Fibroblast of pulmonary artery (primary cell): ENCODE data around the gene RSPO3.

ENCODE experiments used
- DNase-seq: peaks from one replicate; pipeline ENCODE4 v3.0.0-alpha.2; 2010; ENCODE audit warnings: low read depth
- H3K4me3 ChIP-seq: replicated peaks from 2 replicates; pipeline ENCODE4 v1.5.1; 2011; ENCODE audit warnings: low read depth, mild to moderate bottlenecking, control low read depth, low read length, moderate library complexity
- TF ChIP-seq, protein P1 (sequence below): IDR thresholded peaks from 2 replicates; pipeline ENCODE4 v1.5.1; 2011; ENCODE audit warnings: mild to moderate bottlenecking, control low read depth, low read length, inconsistent platforms; ENCODE audit errors: missing control alignments

Gene RSPO3

GRCh38 chr6:127124680-127125079 lies 6.2 kb downstream of the RSPO3 start:
- TF ChIP-seq, protein P1, sequence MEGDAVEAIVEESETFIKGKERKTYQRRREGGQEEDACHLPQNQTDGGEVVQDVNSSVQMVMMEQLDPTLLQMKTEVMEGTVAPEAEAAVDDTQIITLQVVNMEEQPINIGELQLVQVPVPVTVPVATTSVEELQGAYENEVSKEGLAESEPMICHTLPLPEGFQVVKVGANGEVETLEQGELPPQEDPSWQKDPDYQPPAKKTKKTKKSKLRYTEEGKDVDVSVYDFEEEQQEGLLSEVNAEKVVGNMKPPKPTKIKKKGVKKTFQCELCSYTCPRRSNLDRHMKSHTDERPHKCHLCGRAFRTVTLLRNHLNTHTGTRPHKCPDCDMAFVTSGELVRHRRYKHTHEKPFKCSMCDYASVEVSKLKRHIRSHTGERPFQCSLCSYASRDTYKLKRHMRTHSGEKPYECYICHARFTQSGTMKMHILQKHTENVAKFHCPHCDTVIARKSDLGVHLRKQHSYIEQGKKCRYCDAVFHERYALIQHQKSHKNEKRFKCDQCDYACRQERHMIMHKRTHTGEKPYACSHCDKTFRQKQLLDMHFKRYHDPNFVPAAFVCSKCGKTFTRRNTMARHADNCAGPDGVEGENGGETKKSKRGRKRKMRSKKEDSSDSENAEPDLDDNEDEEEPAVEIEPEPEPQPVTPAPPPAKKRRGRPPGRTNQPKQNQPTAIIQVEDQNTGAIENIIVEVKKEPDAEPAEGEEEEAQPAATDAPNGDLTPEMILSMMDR, result no peak
- H3K4me3 ChIP-seq, result no peak overlapping the region
- no peak for DNase-seq

GRCh38 chr6:127128066-127128465 lies 9.6 kb downstream of the RSPO3 start:
- TF ChIP-seq, protein P1, result no peak
- no peak overlapping the region for H3K4me3 ChIP-seq
- no peak for DNase-seq

DNA sequence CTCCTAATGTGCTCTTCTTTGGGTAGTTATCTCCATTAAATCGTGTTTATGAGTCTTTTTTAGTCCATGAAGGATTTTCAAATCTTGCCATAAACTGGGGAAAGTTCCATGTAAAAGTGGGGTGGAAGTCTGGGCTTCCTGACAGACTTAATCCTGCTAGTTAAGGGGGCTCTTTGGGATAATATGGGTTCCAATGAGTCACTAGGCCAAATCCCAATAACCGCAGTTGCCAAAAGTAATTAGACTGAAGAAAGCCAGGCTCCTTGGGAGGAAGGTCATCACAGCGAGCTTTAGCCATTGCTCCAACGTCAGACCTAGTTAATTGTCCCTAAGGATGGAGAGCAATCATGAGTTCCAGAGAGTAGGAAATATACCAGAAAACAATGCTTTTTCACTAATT lies 10.8 kb downstream of the RSPO3 start:
- no peak overlapping the region for H3K4me3 ChIP-seq
- TF ChIP-seq, protein P1, result no peak
- DNase-seq, result no peak

DNA sequence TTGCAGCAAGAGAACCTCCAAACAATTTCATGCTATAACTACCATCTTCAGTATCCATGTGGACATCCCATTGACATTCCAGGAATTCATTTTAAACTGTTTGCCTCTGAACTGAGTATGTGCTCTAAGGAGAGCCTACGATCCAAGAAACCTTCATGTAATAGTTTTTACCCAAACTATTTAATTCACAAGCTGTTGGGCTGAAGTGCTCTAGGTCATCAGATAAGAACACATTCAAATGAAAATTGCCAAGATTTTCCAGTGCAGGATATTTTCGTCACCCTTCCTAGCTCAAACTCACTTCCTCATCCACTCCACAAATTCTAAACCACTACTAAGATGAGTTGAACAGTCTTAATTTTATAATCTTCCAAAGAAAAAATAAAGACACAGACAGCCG lies 12.8 kb downstream of the RSPO3 start:
- no peak for DNase-seq
- TF ChIP-seq, protein P1, result no peak
- H3K4me3 ChIP-seq, result no peak overlapping the region

- TF ChIP-seq, protein P1, result no peak
- H3K4me3 ChIP-seq, result no peak overlapping the region
- no peak for DNase-seq
Observed at GRCh38 chr6:127131772-127132376, 13.4 kb downstream of the RSPO3 start.

DNA sequence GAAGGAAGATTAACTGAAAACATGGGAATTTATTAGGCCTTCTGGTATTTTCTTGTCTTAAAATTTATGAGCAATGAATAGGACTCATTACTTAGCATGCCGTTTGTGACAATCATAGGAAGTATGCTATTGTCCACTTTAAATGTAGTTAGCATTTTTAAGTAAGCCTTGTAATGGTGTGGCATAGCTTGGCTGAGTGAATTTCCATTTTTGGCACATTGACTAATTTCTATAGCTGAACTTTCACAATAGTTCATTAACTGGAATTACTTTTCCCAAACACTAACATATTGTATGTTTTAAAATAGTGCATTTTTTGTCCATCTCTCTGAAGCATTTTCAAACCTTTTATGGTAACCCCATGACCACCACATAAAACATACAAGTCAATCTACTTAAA lies 15.7 kb downstream of the RSPO3 start:
- no peak for DNase-seq
- no peak overlapping the region for H3K4me3 ChIP-seq
- TF ChIP-seq, protein P1, result no peak

- TF ChIP-seq, protein P1, result no peak
- H3K4me3 ChIP-seq, result no peak overlapping the region
- DNase-seq, result no peak
Observed at GRCh38 chr6:127136786-127137185, 18.3 kb downstream of the RSPO3 start.
